ENCODE measurements around the gene GADD45A.

Gene GADD45A

GRCh38 chr1:67722292-67722944 lies 37.4 kb downstream of the GADD45A start:
- Histone ChIP-seq H3K4me3 (ENCODE audit: low read depth, low read length) (no peak overlapping the region), H3K27me3 (replicated peaks) (no peaks in the 10 kb centered on the region), H3K36me3 (replicated peaks) (no peaks in the 10 kb centered on the region), H3K27ac (peak overlapping the region; percentile 13)
- no peak for DNase-seq
- no peak for TF ChIP-seq CTCF (IDR thresholded peaks at IDR 0.05; ENCODE audit: low read depth, low read length, missing control alignments)
- in situ Hi-C loops (cut with HindIII; ENCODE audit: low pct_ligation_motif_present, low sequenced_read_pairs): no loop called here

GRCh38 chr1:67723126-67723525 lies 38.1 kb downstream of the GADD45A start:
- Histone ChIP-seq H3K27ac (peak overlapping the region; percentile 88), H3K27me3 (replicated peaks) (no peaks in the 10 kb centered on the region), H3K4me3 (ENCODE audit: low read depth, low read length) (no peak overlapping the region), H3K36me3 (replicated peaks) (no peaks in the 10 kb centered on the region)
- no peak for TF ChIP-seq CTCF (IDR thresholded peaks at IDR 0.05; ENCODE audit: low read depth, low read length, missing control alignments)
- in situ Hi-C loops (cut with HindIII; ENCODE audit: low pct_ligation_motif_present, low sequenced_read_pairs): no loop called here
- no peak for DNase-seq

- DNase-seq: peak; percentile 60
- no peak overlapping the region for H3K4me3 ChIP-seq (ENCODE audit: low read depth, low read length)
These were observed 38.6 kb downstream of the GADD45A start for GRCh38 chr1:67723620-67724019.

GRCh38 chr1:67724928-67725560 lies 40.0 kb downstream of the GADD45A start:
- no peak for TF ChIP-seq CTCF (IDR thresholded peaks at IDR 0.05; ENCODE audit: low read depth, low read length, missing control alignments)
- peak overlapping the region; percentile 88 for H3K27ac ChIP-seq
- no peak overlapping the region for H3K4me3 ChIP-seq (ENCODE audit: low read depth, low read length)
- no peaks in the 10 kb centered on the region for H3K27me3 ChIP-seq (replicated peaks)
- in situ Hi-C loops (cut with HindIII; ENCODE audit: low pct_ligation_motif_present, low sequenced_read_pairs): no loop called here
- DNase-seq: peak; percentile 92
- no peaks in the 10 kb centered on the region for H3K36me3 ChIP-seq (replicated peaks)

More at GRCh38 chr1:67723620-67724019, 38.6 kb downstream of the GADD45A start:
- no peaks in the 10 kb centered on the region for H3K27me3 ChIP-seq (replicated peaks)
- in situ Hi-C loops (cut with HindIII; ENCODE audit: low pct_ligation_motif_present, low sequenced_read_pairs): no loop called here
- no peaks in the 10 kb centered on the region for H3K36me3 ChIP-seq (replicated peaks)
- H3K27ac ChIP-seq: peak overlapping the region; percentile 88
- no peak for TF ChIP-seq CTCF (IDR thresholded peaks at IDR 0.05; ENCODE audit: low read depth, low read length, missing control alignments)

- Histone ChIP-seq H3K4me3 (ENCODE audit: low read depth, low read length) (no peak overlapping the region), H3K27me3 (replicated peaks) (no peaks in the 10 kb centered on the region), H3K27ac (peak overlapping the region; percentile 88), H3K36me3 (replicated peaks) (no peaks in the 10 kb centered on the region)
- TF ChIP-seq CTCF (IDR thresholded peaks at IDR 0.05; ENCODE audit: low read depth, low read length, missing control alignments): no peak
- peak; percentile 59 for DNase-seq
- in situ Hi-C loops (cut with HindIII; ENCODE audit: low pct_ligation_motif_present, low sequenced_read_pairs): no loop called here
These were observed 41.2 kb downstream of the GADD45A start for GRCh38 chr1:67726224-67726623.

Data from brain microvascular endothelial cell (primary cell).